Activated naive CD4-positive, alpha-beta T cell treated with anti-CD3 and anti-CD28 coated beads for 36 hours (primary cell): ENCODE measurements around the gene TMEM33. TPM values are rescaled to one million over a fixed set of nuclear protein-coding genes. Genes with fewer than 3 reads are reported as not detected.
"Not testable (repeated sequence)": the region's sequence is repeated elsewhere in the genome, so short reads cannot be mapped to it uniquely, and the experiment has no call there.

Experiments used
- CTCF ChIA-PET: fragments of 350-600 bp; sonication (Branson Sonifier 250); formaldehyde crosslinking; loops from one replicate; lab custom pipeline; 2021; ENCODE audit warnings: antibody characterized with exemption; lab: Charles Lee
- DNase-seq: peaks from one replicate; pipeline ENCODE4 v3.0.0-alpha.2; 2020
- H3K27ac Mint-ChIP-seq: one replicate; pipeline ENCODE4 v1.8.0; 2021; ENCODE audit warnings: mild to moderate bottlenecking, mixed read lengths
- H3K27me3 Mint-ChIP-seq: one replicate; pipeline ENCODE4 v1.8.0; 2021; ENCODE audit warnings: low read depth, mixed read lengths
- H3K36me3 Mint-ChIP-seq: one replicate; pipeline ENCODE4 v1.8.0; 2021; ENCODE audit warnings: low read depth, mixed read lengths
- H3K4me1 Mint-ChIP-seq: one replicate; pipeline ENCODE4 v1.8.0; 2021; ENCODE audit warnings: low read depth, mixed read lengths
- H3K4me3 Mint-ChIP-seq: one replicate; pipeline ENCODE4 v1.8.0; 2021; ENCODE audit warnings: mild to moderate bottlenecking, moderate library complexity, mixed read lengths
- H3K9me3 Mint-ChIP-seq: one replicate; pipeline ENCODE4 v1.8.0; 2021; ENCODE audit warnings: mixed read lengths
- intact Hi-C: fragments of 100-400 bp; cut with micrococcal nuclease; formaldehyde crosslinking; loops from one replicate; pipeline ENCODE4 v1.15.1; 2023
- total RNA-seq, 2 experiments: library from RNA; stranded (reverse); gene quantifications; one replicate each; pipeline ENCODE4 v1.2.3, GENCODE V29; 2021

The TMEM33 gene
- total RNA-seq, 2 experiments from 2014 or later: 33.9 to 34.6 TPM

DNA sequence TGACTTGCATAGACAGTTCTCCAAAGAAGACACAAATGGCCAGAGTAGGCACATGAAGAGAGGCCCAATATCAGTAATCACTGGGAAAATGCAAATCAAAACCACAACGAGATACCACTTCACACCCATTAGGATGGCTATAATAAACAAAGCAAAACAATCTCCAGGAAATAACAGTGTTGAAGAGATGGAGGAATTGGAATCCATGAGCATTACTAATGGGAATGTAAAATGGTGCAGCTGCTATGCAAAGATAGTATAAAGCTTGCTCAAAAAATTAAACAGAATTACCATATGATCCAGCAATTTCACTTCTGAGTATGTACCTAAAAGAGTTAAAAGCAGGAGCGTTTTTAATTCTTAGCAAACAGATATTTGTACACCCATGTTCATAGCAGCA, 17.0 kb upstream of the TMEM33 start:
- Mint-ChIP-seq H3K4me3 (no peak overlapping the region), H3K27me3 (peaks cover 4% of the 10 kb centered on the region), H3K27ac (no peak overlapping the region), H3K9me3 (peaks cover 10% of the 10 kb centered on the region), H3K36me3 (no peaks in the 10 kb centered on the region), H3K4me1 (peaks cover 4% of the 10 kb centered on the region)
- DNase-seq: no peak
- intact Hi-C loops: no loop called here
- CTCF ChIA-PET: no interaction called here

DNA sequence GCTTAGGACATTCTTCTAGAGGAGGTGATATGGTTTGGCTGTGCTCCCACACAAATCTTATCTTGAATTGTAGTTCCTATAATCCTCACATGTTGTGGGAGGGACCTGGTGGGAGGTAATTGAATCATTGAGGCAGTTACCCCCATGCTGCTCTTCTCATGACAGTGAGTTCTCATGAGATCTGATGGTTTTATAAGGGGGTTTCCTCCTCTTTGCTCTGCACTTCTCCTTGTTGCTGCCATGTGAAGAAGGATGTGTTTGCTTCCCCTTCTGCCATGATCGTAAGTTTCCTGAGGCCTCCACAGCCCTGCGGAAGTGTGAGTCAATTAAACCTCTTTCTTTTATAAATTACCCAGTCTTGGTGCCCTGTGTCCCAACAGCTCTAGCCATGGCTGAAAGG, 14.8 kb upstream of the TMEM33 start:
- DNase-seq, H3K9me3 Mint-ChIP-seq, H3K4me3 Mint-ChIP-seq, H3K27ac Mint-ChIP-seq, intact Hi-C loops, H3K27me3 Mint-ChIP-seq, H3K36me3 Mint-ChIP-seq, CTCF ChIA-PET, H3K4me1 Mint-ChIP-seq: not testable (repeated sequence)

DNA sequence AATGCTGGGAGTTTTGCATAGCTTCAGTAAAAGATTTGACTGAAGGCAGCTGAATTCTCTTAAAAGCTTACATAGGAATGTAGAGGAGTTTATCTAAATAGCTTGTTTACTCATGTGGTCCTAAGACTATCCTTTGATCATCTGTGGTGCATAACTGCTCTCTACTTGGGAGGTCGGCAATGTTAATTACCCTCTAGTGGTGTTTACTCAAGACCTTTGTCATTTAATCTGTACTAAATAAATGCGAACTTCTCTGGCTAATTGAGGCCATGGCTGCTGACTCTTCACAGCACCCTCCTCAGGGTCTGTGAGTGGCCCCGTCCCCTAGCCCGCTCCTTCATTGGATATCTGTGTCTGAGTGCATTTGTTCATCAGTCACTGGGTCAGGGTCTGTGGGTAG, 13.8 kb upstream of the TMEM33 start:
- CTCF ChIA-PET: interaction anchor here (0.6 kb wide), 1 partner anchor 34 kb away, joined by 3 read pairs; no protein-coding TSS in a partner anchor
- Mint-ChIP-seq H3K9me3 (peaks cover 10% of the 10 kb centered on the region), H3K36me3 (no peaks in the 10 kb centered on the region), H3K4me3 (no peak overlapping the region), H3K4me1 (no peaks in the 10 kb centered on the region), H3K27ac (no peak overlapping the region), H3K27me3 (peaks cover 4% of the 10 kb centered on the region)
- intact Hi-C loops: no loop called here
- no peak for DNase-seq

DNA sequence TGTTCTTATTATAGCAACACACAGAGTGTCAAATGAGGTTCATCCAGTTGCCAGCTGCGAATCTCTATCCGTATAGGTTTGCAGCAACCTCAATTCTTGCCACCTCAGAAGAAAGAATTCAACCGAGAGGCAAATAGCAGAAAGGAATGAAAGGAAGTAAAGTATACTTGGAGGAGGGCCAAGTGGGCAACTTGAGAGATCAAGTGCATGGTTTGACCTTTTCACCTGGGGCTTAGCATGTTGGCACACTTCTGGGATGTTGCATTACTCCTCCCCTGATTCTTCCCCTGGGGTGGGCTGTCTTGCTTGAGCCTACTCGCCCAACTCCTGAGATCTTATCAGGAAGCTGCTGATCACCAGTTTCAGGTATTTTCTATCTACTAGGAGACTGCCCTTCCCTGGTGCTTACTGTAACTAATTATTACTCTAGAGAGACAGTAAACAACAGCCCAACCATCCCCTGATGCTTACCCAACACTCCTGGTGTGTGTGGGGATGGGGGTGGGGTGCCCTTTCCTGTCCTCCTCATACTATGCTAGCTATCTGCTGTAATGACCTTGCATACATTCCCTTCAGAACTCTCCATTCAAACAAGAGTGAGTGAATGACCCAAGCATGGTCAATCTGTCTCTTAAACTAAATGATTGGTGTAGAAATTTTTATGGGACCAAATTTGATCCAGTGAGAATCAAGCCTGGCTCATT, 7.3 kb upstream of the TMEM33 start:
- H3K4me3 Mint-ChIP-seq: no peak overlapping the region
- intact Hi-C loops: no loop called here
- H3K27me3 Mint-ChIP-seq: peaks cover under 1% of the 10 kb centered on the region
- H3K4me1 Mint-ChIP-seq: peaks cover 5% of the 10 kb centered on the region
- H3K27ac Mint-ChIP-seq: no peak overlapping the region
- CTCF ChIA-PET: no interaction called here
- DNase-seq: no peak
- no peaks in the 10 kb centered on the region for H3K36me3 Mint-ChIP-seq
- H3K9me3 Mint-ChIP-seq: no peaks in the 10 kb centered on the region

DNA sequence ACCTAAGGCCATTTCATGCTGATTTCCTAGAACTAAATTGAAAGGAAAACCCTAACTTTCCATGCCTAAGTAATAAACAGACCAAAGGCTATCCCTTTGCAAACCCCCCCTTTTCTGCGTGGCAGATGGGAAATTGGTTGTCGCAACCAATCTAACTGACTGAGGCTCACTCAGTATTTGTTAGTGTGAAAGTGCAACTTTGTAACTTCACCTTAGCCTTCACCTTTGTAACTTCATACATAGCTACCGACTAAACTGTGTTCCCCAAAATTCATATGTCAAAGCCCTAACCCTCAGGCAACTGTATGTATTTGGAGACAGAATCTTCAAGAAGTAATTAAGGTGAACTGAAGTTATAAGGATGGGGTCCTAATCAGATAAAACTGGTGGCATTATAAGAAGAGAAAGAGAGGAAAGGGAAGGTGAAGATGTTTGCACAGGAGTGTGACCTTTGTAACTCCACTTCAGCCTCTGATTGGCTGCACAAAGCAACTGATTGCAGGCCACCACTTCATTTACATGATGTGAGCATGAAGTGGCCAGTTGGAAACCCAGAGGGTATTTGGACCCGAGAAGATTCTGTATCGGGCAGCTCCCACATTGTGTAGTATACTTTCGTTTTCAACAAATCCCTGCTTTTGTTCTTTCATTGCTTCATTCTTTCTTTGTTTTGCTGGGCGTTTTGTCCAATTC, 4.9 kb upstream of the TMEM33 start:
- CTCF ChIA-PET: no interaction called here
- no peaks in the 10 kb centered on the region for H3K9me3 Mint-ChIP-seq
- intact Hi-C loops: loop anchor here (10.0 kb wide), 1 partner anchor 725 kb away; the partner anchor contains the start of gene ATP8A1
- no peaks in the 10 kb centered on the region for H3K27me3 Mint-ChIP-seq
- no peak overlapping the region for H3K27ac Mint-ChIP-seq
- no peak overlapping the region for H3K4me3 Mint-ChIP-seq
- H3K4me1 Mint-ChIP-seq: peaks cover 13% of the 10 kb centered on the region
- no peak for DNase-seq
- H3K36me3 Mint-ChIP-seq: peaks cover under 1% of the 10 kb centered on the region

DNA sequence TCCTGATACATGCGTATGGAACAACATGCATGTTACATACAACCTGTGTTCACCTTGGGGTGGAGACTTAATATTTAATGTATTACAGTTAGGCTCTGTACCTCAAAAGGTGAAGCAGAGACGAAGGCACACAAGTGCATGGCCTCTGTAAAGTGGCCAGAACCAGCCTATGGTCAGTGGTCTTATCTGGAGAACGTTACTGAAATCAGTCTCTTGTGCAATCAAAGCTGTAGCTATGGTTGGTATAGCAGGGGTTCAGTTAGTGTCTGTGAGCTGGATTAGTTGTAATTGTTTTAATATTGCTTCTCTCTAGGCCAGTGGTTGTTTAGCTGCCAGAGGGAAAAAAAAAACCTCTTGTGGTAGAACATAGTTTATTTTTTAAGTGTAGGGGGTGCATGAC, 2.2 kb upstream of the TMEM33 start:
- no peak for DNase-seq
- Mint-ChIP-seq H3K27ac (no peak overlapping the region), H3K4me3 (no peak overlapping the region), H3K36me3 (peaks cover 13% of the 10 kb centered on the region), H3K4me1 (peaks cover 31% of the 10 kb centered on the region), H3K27me3 (no peaks in the 10 kb centered on the region), H3K9me3 (no peaks in the 10 kb centered on the region)
- CTCF ChIA-PET: no interaction called here
- intact Hi-C loops: loop anchor here (10.0 kb wide), 1 partner anchor 722 kb away; the partner anchor contains the start of gene ATP8A1

DNA sequence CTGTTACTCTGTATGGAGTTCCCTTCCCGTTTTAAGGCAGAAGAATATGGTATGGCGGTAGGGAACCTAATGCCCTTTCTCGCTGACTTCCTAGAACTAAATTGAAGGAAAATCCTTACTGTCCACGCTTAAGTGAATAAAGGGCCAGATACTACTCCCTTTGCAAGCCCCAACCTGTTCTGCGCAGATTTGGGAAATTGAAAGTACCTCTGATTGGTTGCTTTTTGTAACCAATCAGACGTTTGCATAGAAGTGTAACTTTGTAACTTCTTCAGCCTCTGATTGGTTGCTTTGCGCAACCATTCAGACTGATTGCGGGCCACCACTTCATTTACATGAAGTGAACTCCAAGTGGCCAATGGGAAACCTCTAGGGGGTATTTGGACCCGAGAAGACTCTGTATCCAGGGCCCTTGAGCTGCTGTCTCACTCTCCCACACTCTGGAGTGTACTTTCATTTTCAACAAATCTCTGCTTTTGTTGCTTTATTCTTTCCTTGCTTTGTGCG, 1.2 kb upstream of the TMEM33 start:
- Mint-ChIP-seq H3K4me3 (peak overlapping the region; percentile 97), H3K27ac (no peak overlapping the region), H3K4me1 (peaks cover 36% of the 10 kb centered on the region), H3K27me3 (no peaks in the 10 kb centered on the region), H3K36me3 (peaks cover 14% of the 10 kb centered on the region), H3K9me3 (no peaks in the 10 kb centered on the region)
- DNase-seq: no peak
- CTCF ChIA-PET: no interaction called here
- intact Hi-C loops: loop anchor here (10.0 kb wide), 1 partner anchor 721 kb away; the partner anchor contains the start of gene ATP8A1

DNA sequence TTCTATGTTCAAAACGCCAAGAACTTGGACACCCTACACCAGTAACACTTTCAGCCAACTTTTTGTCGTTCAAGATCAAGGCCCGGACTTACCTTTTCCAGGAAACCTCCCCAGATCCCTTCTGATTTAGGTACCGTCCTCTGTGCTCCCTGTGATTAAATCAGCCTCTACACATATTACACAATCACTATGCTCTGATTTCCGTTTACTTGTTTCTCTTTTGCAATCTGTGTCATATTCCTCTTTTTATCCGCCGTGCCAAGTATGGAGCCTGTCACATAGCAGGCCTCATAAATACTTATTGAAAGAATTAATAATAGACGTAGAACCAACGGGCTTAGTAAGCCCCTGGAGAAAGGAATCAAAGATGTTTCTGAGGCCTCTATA, 722 bp upstream of the TMEM33 start:
- Mint-ChIP-seq H3K27ac (peak overlapping the region; percentile 88), H3K4me1 (peaks cover 38% of the 10 kb centered on the region), H3K9me3 (no peaks in the 10 kb centered on the region), H3K4me3 (peak overlapping the region; percentile 97), H3K27me3 (no peaks in the 10 kb centered on the region), H3K36me3 (peaks cover 14% of the 10 kb centered on the region)
- CTCF ChIA-PET: interaction anchor here (1.4 kb wide), 1 partner anchor 47 kb away, joined by 3 read pairs; no protein-coding TSS in a partner anchor
- intact Hi-C loops: loop anchor here (10.0 kb wide), 1 partner anchor 720 kb away; the partner anchor contains the start of gene ATP8A1
- no peak for DNase-seq

DNA sequence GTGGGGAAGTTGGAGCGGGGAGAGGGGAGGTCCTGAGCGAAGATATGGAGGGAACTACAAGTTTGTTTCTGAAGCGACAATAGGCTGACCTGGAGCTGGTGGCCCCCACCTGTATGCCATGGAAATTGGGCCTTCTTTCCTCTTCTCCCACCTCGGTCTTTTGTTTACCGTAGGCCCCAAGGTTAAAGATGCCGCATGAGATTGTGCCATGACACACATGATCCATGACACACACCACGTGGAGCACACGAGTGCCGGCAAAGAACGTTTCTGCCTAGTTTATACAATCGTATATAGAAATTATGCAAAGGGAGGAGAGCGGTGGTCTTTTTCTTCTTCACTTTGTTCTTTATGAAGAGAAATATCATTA, 408 bp downstream of the TMEM33 start:
- Mint-ChIP-seq H3K9me3 (no peaks in the 10 kb centered on the region), H3K36me3 (peaks cover 18% of the 10 kb centered on the region), H3K27ac (peak overlapping the region; percentile 88), H3K4me1 (peaks cover 35% of the 10 kb centered on the region), H3K4me3 (peak overlapping the region; percentile 97), H3K27me3 (no peaks in the 10 kb centered on the region)
- DNase-seq: peak; percentile 51
- CTCF ChIA-PET: interaction anchor here (1.3 to 1.4 kb wide), 2 partner anchors 48 to 56 kb away, joined by 3 read pairs; no protein-coding TSS in a partner anchor
- intact Hi-C loops: loop anchor here (1.0 to 10.0 kb wide), 3 partner anchors 55 to 719 kb away; partner anchors contain the start of genes ATP8A1 and SLC30A9

DNA sequence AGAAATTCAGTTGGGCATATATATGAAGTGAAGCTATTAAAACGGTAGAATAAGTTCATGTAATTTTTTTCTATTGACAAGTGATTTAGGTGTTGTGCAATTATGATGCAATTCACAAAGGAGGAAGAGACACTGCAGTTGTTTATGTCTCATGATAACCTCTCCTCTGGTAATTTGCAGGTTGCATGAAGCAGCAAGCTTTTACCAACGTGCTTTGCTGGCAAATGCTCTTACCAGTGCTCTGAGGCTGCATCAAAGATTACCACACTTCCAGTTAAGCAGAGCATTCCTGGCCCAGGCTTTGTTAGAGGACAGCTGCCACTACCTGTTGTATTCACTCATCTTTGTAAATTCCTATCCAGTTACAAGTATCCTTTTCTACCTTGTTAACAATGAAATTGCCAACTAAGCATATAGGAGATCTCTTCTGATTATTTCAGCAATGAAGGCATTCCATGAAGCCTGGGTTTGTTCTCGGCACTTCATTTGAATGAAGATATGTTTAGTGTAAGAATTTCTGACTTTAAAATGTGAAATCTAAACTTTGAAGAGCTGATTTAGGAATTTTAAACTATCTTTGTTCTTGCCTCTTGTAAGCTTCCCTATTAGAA, 3.9 kb downstream of the TMEM33 start:
- CTCF ChIA-PET: no interaction called here
- no peak for DNase-seq
- no peaks in the 10 kb centered on the region for H3K27me3 Mint-ChIP-seq
- H3K9me3 Mint-ChIP-seq: no peaks in the 10 kb centered on the region
- H3K4me1 Mint-ChIP-seq: peaks cover 46% of the 10 kb centered on the region
- H3K36me3 Mint-ChIP-seq: peaks cover 36% of the 10 kb centered on the region
- intact Hi-C loops: loop anchor here (10.0 kb wide), 1 partner anchor 716 kb away; the partner anchor contains the start of gene ATP8A1
- H3K4me3 Mint-ChIP-seq: no peak overlapping the region
- H3K27ac Mint-ChIP-seq: no peak overlapping the region

DNA sequence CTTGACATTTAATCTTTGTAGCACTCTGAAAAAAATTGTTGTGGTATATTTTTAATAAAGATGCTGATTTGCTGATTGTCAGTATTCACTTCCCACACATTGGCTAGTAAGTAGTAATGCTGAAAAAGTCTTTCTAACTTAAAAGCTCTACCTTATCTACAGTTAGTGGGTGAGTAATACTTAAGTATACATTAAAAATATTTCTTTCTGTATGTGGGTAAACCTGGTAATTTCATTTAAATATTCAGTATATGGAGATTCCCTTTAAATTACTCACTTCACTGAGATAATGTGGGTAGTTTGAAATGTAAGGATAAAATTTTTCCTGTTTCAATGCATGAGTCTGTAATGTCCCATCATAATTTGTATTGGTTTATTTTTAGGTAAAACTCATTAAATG, 5.6 kb downstream of the TMEM33 start:
- H3K36me3 Mint-ChIP-seq: peaks cover 39% of the 10 kb centered on the region
- H3K4me1 Mint-ChIP-seq: peaks cover 38% of the 10 kb centered on the region
- H3K4me3 Mint-ChIP-seq: no peak overlapping the region
- H3K9me3 Mint-ChIP-seq: no peaks in the 10 kb centered on the region
- intact Hi-C loops: no loop called here
- no peak overlapping the region for H3K27ac Mint-ChIP-seq
- no peak for DNase-seq
- H3K27me3 Mint-ChIP-seq: no peaks in the 10 kb centered on the region
- CTCF ChIA-PET: no interaction called here

DNA sequence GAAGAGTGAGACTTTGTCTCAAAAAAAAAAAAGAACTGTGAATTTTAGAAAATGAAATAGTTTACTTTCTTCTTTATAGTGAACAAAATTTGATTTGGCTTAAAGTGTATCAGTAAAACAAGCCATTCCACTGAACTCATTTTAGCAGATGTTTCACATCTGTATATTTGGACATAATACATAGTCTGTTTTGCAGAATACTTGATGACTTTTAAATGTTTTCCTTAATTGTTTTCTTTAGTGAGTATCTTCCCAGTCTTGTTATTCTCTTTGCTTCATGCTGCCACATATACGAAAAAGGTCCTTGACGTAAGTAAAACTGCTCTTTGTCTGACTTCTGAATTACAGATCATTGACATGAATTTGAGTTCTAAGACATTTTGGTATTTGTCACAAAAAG, 8.3 kb downstream of the TMEM33 start:
- Mint-ChIP-seq H3K27ac (no peak overlapping the region), H3K27me3 (no peaks in the 10 kb centered on the region), H3K4me1 (peaks cover 20% of the 10 kb centered on the region), H3K4me3 (no peak overlapping the region), H3K36me3 (peaks cover 32% of the 10 kb centered on the region), H3K9me3 (no peaks in the 10 kb centered on the region)
- intact Hi-C loops: no loop called here
- CTCF ChIA-PET: no interaction called here
- DNase-seq: no peak
